Activated CD8-positive, alpha-beta memory T cell treated with anti-CD3 and anti-CD28 coated beads for 1 hour (primary cell): ENCODE results near the gene ZNF804A.

ENCODE experiments used
- DNase-seq, 2 donors: peaks; one replicate each; pipeline ENCODE4 v3.0.0-alpha.2; 2020; ENCODE audit warnings: low read depth in 1 of 2; ENCODE audit errors: extremely low read depth in 1 of 2

The ZNF804A gene

DNA sequence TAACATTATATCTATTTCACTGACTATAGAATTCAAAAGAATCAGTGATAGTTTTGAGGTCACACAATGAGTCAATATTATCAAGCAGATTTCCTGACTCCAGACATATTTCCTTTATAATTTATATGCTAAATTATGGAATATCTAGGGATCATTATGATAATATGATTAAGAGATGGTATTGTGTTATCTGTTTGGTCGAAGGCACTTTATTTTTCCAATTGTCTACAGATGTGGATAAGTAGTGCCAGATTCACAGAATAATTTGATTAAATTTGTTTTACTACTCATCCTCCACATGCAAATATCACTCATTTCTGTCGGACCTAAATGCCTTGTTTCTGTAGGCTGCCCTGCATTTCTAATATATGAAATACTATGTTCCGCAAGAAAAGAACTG lies 4.4 kb downstream of the ZNF804A start:
- no peak for DNase-seq

DNA sequence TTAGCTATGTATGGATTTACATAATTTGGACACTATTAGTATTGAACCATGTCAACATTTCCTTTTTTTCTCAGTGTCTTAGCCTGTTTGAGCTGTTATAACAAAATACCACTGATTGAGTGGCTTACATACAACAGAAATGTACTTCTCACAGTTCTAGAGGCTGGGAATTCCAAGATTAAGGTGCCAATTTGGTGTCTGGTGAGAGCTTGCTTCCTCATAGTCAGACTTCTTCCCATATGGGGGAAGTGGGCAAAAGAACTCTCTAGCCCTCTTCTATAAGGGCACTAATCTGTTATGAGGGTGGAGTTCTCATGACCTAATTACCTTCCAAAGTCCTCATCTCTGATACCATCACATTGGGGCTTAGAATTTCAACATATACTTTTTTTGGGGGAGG lies 12.6 kb downstream of the ZNF804A start:
- no peak for DNase-seq

DNA sequence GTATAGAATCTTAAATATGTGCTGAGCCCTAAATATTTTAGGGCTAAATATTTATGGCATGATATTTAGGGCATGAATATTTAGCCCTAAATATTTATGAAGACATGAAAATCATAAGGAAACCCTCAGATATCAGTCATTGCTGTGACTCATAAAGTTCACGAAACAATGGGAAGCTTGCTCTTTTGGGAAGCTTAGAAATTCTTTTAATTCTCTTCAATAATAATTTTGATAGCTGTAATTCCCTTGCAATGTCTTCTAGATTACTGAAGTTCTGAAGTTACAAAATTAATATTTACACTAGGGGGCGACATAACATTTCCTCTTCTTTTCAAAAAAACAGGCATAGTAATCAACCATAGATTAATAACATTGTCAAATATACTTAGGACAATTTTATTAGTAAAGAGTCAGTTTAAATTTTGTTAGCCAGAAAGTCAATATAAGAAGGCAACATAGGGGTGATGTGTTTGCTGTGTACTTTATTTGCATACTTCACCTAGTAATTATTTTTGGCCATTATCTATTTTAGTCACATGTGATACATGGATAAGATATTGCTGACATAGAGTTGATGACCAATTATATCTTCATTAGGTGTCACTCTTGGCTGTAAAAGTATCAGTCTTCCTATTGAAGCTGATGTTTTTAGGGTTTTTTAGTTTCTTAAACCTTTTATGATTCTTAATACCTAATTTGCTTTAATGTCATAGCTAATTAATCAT lies 13.2 kb downstream of the ZNF804A start:
- DNase-seq: no peak

DNA sequence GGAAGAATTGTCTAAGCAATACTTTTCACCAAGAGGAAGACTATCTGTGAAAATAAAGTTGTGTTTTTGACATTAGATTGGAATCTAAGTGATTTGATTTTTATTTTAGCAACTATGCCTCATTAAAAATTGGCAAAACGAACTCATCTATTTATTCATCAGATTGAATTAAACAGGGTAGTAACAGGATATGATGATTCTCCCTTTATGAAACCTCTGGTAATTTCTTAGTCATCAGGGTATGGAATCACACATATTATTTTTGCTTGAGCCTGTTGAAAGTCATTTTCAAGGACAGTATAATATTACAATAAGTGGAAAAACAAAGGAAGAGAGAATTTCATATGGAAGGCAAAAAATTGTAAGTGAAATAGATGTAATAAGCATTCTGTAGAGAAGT lies 22.0 kb downstream of the ZNF804A start:
- no peak for DNase-seq

- no peak for DNase-seq
These were observed 26.0 kb downstream of the ZNF804A start for GRCh38 chr2:184624311-184624710.

GRCh38 chr2:184628051-184628450 lies 29.7 kb downstream of the ZNF804A start:
- DNase-seq: no peak

DNA sequence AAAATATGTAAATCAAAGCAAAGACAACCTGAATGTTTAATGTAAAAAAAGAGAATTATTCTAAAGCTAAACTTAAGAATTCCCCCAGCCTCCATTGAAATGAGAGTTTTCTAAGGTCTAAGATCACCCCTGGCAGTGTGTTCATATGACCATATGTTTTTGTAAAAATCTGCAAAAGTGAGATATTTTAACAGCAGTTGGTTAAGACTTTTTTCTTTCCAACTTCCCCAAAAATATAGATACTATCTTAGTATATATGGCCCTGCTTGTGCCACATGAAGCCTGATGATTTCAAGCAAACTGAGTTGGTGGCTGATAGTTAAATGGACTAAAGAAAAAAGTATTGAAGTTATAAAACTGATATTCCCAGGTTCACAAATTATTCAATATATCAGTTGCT lies 35.4 kb downstream of the ZNF804A start:
- DNase-seq: no peak

- DNase-seq: no peak
These were observed 39.5 kb downstream of the ZNF804A start for GRCh38 chr2:184637781-184638180.

DNA sequence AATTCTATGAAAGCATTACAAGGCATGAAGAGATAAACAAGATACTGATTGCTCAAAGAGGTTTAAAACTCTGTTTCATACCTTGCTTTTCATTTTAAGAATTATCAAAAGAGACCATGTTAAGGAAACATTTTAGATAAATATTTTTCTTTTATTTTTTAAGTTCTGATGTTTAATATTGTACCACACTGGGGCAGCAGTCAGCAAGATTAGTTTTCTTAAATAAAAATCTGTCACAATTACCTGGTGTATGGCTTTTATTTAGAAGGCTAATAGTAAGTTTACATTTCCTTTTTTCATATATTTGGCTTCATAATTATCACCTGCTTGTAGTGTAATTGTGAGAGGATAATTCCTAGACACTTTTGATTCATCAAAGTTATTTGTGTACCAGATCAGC lies 46.4 kb downstream of the ZNF804A start:
- DNase-seq: no peak

DNA sequence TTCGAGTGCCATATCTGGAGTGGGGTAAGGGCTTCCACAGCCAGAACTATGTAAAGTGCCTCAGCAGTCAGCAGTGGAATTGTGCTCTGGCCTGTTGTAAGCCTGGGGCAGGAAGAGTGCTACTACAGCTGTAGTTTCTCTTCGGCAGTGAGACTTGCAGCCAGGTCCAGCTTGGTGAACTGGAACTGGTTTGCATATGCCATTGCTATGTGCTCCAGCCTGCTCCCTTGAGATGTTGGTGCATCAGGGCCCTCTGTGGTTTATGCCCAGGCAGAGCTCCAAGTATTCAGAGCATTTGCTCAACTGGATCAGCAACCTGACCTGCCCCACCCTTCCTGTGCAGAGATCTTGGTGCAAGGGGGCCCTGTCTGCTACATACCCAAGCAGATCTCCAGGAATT lies 47.8 kb downstream of the ZNF804A start:
- no peak for DNase-seq

GRCh38 chr2:184646593-184646992 lies 48.3 kb downstream of the ZNF804A start:
- no peak for DNase-seq

DNA sequence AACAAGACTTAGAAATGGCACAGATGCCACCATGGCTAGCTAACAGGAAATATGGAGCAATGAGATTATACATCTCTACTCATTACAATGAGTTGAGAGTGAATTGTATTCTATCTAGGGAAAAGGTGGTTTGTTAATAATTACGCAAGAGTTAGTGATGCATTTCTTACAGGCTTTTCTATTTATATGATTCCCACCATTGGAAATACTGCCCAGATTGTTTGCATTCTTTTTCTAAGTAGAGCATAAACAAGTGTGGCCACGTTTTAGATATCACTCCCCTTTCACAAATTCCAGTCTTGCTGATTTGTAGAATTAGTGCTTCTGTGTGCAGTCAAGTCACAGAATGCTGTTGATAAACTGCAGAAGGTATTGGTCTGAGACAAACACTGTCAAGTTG lies 56.6 kb downstream of the ZNF804A start:
- DNase-seq: no peak

GRCh38 chr2:184677171-184677570 lies 78.8 kb downstream of the ZNF804A start:
- DNase-seq: no peak

DNA sequence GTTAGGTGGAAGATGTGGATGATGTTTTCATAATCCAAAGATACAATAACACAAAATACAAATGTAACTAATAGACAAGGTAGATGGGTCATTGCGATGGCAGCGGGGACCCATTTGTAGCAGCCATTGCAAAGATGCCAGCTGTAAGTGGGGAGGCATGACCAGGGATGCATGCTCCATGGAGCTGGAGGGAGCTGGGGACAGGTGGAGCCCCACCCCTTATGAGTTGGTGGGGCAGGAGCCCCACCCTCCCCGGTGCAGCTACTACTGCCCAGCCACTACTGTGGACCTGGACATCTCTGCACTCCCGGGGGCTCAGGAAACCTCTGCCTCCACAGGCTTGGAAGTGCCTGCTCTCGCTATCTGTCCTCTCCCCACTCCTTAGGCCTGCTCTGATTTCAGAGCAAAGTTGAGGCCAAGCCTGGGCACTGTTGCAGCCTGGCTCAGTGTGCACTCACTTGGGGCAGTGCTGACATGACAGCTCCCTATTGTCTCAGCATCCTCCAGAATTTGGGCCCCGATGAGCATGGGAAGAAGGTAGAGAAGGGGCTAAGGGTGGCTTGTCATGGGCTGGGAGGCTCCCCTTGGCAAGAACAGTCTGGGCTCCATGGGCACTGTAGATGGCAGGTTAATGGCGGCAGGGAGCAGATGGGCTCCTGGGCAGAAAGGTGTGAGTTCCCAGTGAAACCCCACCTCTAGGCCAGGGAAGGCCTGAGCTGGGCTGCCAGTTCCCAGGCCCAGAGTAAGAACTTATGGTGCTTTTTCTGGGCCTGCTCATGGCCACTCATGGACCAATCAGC lies 81.1 kb downstream of the ZNF804A start:
- DNase-seq: no peak

GRCh38 chr2:184680825-184681224 lies 82.5 kb downstream of the ZNF804A start:
- DNase-seq: no peak

- DNase-seq: no peak
These were observed 83.5 kb downstream of the ZNF804A start for GRCh38 chr2:184681642-184682321.

- DNase-seq: no peak
These were observed 85.6 kb downstream of the ZNF804A start for GRCh38 chr2:184683911-184684310.

DNA sequence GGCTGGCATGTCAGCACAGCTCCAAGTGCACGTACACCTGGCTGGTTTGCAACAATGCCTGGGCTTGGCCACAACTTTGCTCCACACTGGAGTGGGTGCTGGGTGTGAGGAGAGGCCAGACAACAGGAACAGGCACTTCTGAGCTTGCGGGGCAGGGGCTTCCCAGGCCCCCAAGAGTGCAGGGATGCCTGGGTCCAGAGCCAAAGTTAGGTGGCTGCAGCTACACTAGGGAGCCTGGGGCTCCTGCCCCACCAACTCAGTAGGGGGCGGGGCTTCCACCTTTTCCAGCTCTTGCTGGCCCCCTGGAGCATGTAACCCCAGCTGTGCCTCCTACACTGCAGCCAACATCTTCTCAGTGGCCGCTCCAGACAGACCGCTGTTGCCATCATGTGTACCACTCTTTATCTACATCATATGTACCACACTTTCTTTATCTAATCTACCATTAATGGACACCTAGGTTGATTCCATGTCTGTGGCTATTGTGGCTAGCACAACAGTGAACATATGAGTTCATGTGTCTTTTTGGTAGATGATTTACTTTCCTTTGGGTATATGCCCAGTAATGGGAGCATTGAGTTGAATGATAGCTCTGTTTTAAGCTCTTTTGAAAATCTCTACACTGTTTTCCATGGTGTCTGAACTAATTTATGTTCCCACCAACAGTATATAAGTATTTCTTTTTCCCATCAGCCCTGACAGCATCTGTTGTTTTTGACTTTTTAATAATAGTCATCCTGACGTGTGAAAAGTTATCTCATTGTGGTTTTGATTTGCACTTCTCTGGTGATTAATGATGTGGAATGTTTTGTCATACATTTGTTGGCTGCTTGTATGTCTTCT lies 87.9 kb downstream of the ZNF804A start:
- DNase-seq: no peak

DNA sequence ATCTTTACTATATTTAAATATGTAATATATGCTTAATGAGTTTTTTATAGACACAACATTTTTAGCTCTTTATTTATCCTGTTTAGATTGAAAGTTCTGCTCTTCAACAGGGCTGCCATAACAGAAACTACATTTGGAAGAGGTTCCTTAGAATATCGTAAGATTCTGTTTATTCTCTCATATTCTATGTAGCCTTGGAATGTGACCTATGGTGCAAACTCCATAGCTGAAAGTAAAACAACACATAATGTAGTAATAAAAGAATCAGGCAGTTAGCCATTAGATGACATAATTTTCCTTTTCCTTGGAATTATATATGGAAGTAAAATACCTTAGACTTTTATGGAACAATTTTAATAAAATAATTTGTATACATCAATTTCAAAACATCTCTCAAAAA lies 91.3 kb downstream of the ZNF804A start:
- no peak for DNase-seq

DNA sequence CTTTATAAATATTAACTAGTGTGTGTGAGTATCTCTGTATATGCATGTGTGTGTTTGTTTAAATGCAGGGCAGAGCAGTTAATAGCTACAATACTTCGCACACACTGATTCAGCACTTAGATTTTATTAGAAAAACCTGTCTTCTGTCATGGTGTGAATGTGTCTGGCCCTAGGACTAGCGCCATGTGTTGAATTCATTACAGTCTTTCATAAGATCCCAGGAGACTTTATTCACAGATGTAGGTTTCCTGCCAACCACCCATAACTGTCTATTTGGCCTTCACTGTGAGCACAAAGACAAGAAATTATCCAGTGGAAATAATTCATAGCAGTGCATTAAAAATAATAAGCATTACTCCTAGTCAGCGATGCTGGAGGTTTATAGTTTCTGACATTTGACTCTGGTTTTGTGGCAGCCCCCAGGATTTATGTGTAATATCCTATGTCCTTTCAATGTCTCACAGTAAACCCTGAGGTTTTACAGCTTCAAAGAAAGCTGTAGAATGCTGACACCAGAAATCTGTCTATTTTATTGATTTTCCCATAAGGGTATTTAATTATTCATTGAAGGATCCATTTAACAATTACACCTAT lies 93.9 kb downstream of the ZNF804A start:
- no peak for DNase-seq

- no peak for DNase-seq
These were observed 98.3 kb downstream of the ZNF804A start for GRCh38 chr2:184696644-184697043.
